GM12873 (cell line): ENCODE results near the gene SNTN.

Experiments used
- TF ChIP-seq, protein P1 (sequence below): IDR thresholded peaks from 2 replicates; pipeline ENCODE4 v1.5.1; 2012; ENCODE audit warnings: low read depth, mild to moderate bottlenecking, moderate library complexity, low read length, control low read depth; ENCODE audit not compliant: insufficient read depth; ENCODE audit errors: missing control alignments

SNTN gene

DNA sequence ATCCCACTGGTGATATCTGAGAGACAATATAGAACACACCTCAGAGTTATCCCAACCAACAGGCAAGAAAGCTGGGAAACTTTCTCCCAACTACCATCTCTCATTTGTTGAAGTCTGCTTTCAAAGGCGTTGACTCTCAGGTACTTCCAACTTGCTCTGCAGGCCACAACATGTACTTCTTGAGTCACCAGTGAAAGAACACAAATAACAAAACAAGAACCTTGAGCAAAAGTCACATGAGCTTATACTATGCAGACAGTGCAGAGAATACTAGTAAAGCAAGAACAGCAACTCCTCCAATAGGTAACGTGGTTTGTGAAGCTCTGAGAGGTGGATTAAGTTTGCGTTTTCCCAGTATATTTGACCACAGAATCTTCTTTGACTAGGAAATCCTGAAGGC lies 20.6 kb downstream of the SNTN start:
- TF ChIP-seq, protein P1, sequence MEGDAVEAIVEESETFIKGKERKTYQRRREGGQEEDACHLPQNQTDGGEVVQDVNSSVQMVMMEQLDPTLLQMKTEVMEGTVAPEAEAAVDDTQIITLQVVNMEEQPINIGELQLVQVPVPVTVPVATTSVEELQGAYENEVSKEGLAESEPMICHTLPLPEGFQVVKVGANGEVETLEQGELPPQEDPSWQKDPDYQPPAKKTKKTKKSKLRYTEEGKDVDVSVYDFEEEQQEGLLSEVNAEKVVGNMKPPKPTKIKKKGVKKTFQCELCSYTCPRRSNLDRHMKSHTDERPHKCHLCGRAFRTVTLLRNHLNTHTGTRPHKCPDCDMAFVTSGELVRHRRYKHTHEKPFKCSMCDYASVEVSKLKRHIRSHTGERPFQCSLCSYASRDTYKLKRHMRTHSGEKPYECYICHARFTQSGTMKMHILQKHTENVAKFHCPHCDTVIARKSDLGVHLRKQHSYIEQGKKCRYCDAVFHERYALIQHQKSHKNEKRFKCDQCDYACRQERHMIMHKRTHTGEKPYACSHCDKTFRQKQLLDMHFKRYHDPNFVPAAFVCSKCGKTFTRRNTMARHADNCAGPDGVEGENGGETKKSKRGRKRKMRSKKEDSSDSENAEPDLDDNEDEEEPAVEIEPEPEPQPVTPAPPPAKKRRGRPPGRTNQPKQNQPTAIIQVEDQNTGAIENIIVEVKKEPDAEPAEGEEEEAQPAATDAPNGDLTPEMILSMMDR, result no peak

DNA sequence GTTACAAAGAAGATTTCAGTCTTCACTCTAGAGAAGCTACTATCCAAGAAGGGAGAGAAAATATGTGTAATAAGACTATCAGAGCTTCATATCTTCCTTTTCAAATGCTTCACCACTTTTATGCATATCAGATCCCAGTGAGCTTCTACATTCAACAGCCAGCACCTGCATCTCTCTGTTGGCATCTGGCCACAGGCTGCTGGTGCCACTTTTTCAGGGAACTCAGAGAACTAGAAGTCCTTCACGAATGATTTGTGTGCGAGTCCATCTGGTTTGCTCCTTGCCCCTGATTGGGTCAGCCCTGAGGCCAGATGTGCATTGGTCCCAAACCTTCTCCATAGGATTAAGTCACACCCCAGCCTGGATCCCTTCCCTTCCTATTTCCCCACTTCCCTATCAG lies 22.1 kb downstream of the SNTN start:
- TF ChIP-seq, protein P1, result no peak

DNA sequence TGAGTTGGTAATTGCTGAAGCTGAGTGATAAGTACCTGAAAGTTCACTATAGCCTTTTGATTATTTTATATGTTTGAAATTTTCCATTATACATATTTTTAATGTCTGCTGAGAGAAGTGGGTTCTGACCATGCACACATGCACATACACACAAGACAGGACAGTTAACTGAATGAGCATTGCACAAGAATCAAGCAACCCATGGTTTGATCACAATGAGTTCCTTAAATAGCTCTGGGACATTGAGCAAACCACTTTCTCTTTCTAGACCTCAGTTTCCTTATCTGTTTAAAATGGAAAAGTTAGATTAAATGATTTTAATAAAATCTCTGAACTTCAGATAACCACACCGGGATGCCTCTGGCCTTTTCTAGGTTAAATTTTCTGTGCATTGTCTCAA lies 26.7 kb downstream of the SNTN start:
- TF ChIP-seq, protein P1, result no peak

DNA sequence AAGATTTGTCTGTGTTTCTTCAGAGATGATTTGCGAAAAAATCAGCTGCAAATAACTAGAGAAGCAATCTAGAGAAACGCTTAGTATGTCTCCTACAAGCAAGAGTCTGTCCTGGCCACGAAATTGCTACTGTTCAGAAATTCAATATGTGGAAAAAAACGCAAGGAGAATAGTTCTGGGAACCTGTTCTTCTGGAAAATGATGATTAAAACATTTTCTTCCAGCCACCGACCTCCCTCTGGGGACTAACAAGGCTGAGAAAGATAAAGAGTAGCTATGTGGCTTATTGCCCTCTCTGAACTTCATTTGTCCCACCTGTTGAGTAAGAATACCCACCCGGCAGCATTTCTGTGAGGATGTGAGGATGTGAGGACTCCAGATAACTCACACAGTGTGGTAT lies 31.6 kb downstream of the SNTN start:
- TF ChIP-seq, protein P1, result no peak

DNA sequence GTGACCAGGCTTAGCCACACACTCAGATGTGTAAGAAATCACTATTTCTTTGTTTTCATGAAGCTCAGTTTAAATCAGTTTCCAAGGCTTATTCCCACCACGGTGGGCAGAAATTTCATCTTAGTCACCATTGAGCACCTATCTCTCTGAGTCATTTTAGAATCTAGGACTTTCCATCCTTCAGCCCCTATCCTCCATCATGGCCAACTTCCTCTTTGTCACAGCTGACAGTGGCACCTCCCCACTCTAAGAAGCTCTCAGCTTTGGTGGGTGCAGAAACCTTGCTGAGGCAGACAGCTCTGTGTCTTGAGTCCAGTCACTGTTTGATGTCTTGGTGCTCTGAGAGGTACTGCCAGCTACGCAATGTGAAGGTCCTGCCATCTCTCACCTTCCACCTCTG lies 32.9 kb downstream of the SNTN start:
- TF ChIP-seq, protein P1, result no peak

DNA sequence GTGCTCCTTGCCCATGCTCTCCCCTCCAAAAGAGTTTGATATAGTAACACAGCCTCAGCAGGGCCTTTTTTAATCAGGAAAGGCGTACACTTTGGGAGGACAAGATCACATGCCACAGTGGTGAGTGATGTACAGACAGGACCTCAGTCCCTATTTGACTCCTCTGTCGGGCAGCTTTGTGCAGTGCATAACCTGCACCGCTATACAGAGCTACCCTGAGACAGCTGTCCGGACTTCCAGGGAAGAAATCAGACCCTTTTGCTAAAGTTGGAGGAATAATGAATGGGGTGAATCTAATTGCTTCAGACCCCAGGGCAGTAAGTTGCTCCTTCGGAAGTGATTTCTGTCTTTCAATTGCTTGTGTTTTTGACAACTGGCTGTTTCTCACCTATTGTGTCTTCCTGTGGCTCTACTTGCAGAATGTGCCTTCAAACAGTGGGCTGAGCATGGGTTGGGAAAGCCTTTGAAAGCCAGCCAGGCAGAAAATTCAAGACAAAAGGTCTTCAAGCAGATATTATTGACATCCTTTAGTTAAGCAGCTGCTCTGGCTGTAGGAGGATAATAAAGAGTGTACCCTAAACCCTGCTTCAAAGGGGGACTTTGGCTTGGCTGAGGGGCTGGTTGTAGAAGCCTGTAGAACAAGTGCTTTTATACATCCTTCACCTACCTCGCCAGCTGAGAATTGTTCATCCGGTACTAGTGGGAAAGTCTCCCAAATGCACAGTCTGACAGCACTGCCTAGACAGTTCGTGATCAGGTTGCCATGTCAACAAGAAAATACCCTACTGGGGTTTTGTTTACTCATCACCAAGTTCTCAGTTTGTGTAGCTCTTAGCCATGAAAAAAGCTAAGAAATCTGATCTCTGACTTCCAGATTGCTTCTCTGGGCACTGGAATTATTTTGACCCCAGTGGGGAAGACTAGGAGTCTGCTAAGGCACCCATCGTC lies 35.1 kb downstream of the SNTN start:
- TF ChIP-seq, protein P1, result no peak

DNA sequence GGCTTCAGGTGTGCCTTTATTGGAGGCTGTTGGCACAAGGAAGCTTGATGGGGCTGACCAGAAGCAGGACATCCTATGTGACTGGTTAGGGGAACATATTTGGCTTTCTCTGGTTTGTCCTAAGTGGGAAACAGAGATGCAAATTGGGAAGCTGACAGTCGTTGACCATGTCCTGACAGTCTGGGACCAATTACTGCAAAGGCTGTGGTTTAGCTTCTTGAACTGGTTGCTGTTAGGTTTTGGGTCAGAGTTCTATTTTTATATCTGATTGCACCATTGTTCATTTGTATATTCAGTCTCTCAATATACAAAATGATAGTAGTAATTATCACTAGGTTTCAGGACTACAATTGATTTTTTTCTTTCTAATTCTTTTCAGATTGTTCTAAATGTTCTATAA lies 36.8 kb downstream of the SNTN start:
- TF ChIP-seq, protein P1, result no peak
